Measurements from ENCODE around the gene ADAM33.

Gene ADAM33

DNA sequence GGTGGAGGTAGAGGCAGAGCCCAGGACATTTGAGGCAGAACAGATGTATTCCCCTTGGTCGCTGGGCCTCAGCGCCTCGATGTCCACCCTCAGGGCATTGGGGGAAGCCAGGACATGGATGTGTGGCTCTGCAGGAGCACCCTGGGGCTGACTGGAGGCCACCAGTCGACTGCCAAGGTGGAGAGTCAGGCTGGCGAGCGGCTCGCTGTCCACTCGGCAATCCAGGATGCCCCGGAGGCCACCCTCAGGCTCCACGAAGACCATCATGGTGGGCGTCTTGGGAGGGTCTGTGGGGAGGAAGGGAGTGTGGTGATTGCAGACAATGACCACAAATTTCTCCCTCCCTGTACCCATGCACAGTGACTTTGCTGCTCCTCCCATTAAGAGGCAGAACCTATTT lies 8.2 kb upstream of the ADAM33 start:
- DNase-seq (ENCODE audit: low read depth, low spot score): no peak

DNA sequence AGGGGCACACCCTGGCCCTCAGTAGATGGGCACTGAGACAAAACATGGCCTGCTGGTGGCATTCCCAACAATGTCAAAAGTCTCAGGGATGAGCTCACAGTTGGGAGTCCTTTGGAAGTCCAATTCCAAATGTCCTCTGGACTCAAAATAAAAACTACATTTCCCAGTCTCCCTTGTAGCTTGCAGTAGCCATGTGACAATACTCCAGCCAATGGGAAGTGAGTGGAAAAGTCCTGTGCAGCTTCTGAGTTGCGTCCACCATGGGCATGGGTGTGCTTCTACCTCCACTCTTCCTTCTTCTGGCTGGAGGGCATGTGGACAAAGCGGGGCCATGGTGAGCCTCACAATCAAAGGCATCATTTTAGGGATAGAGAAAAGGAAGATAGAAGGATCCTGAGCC lies 5.8 kb upstream of the ADAM33 start:
- DNase-seq (ENCODE audit: low read depth, low spot score): peak; percentile 67

DNA sequence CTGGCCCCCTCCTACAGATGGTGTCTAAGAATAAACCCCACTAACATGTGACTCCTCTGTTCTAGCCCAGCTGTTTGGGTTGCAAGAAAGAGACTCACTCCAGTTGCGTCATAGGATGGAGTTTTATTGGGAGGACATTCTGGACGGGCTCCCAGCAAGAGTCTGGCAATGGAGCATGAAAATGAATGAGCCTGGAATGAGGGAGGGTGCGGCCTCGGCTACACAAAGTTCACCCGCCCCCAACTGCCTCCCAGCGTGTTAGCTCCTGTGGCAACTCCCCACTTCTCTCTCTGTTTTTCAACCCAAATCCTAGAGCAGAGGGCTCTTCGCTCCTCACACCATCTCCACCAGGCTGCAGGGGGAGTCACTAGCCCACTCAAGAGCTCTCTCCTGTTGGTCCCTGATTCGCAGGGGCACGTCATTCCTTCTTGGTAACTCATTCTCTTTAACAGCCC lies 5.1 kb upstream of the ADAM33 start:
- DNase-seq (ENCODE audit: low read depth, low spot score): peak; percentile 92

DNA sequence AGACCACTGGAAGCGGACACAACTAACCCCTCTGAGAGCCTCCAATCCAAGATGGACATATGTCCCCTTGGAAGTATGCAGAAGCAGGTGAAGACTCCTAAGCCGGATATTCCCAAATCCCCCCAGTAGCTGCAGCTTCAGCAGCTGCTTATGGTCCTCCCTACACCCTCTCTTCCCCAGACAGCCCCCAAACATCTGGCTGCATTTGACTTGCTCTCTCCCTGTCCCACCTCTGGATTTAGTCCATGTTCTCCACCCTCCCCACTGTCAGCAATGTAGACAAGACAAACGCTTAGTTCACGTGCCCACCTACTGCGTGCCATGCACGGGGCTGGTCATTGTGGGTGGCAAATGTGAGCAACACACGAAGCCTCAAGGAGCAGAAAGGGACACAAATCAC lies 4.6 kb upstream of the ADAM33 start:
- no peak for DNase-seq (ENCODE audit: low read depth, low spot score)

DNA sequence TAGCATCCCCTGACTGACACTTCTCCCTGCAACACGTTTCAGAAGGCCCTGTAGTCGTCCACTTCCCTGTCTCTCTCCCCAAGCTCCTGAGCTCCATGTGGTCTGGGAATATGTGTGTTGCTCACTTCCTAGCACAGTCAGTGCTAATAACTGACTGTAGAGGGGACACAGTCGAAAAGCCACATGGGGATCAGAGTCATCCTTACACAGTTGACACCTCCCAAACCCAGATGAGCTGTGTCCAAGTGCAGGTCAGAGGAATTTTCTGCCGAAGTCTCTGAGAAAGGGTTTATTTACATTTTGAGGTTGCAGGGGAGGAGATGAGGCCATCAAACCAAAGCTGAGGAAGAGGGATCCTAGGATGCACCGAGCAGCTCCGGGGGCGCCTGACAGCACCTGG lies 3.5 kb upstream of the ADAM33 start:
- no peak for DNase-seq (ENCODE audit: low read depth, low spot score)

DNA sequence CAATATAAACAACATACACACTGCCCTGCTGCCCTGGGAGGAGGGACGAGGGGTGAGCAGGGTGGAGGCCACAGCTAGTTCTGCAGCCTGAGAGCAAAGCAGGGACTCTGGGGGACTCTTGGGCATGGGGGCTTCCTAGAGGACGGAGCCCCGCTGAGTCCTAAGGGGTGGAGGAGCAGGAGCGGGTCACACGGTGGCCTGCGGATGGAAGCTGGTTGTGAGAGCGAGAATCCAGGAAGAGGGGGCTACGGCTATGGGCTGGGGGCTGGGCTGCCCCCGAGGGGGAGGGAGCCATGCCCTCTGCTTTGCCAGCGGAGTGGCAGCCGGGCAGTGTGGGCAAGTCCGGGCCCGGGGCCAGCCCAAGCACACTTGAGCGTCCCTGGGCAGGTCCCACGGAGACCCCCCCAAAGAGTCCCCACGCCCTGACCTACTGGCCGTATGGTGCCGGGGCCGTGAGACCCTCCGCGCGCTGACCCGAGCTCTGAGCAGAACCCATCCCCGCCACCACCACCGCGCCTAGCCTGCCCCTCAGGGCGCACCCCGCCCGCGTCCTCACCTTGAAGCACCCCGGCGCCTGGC lies 369 bp downstream of the ADAM33 start:
- no peak for DNase-seq (ENCODE audit: low read depth, low spot score)

DNA sequence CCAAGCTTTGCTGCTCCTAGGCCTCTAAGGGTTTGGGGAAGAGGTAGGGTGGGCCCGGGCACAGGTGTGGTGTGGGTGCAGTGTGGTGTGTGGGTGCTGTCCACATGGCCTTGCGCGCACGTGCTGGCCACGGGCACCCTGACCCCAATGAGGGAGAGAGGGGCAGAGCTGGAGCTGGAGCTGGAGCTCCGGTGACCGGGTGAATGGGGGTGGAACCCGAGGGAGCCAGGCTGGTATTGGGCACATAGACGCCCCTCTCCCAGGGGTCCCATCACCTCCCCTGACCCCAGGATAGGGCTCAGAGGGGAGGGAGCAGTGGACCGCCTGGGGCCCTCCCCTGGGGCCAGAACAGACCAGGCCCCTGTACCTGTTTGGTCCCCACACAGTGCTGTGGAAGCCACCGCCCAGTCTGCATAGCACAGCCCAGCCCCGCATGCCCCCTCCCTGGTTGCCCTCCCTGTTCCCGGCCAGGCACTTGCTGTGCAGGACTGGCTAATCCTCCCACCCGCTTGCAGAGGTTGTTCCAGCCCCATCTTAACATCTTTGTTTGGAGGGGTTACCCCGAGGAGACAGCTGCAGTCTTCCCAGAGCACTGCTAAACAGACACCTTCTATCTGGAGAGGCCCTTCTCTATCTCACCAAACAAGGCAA lies 984 bp downstream of the ADAM33 start:
- DNase-seq (ENCODE audit: low read depth, low spot score): no peak

DNA sequence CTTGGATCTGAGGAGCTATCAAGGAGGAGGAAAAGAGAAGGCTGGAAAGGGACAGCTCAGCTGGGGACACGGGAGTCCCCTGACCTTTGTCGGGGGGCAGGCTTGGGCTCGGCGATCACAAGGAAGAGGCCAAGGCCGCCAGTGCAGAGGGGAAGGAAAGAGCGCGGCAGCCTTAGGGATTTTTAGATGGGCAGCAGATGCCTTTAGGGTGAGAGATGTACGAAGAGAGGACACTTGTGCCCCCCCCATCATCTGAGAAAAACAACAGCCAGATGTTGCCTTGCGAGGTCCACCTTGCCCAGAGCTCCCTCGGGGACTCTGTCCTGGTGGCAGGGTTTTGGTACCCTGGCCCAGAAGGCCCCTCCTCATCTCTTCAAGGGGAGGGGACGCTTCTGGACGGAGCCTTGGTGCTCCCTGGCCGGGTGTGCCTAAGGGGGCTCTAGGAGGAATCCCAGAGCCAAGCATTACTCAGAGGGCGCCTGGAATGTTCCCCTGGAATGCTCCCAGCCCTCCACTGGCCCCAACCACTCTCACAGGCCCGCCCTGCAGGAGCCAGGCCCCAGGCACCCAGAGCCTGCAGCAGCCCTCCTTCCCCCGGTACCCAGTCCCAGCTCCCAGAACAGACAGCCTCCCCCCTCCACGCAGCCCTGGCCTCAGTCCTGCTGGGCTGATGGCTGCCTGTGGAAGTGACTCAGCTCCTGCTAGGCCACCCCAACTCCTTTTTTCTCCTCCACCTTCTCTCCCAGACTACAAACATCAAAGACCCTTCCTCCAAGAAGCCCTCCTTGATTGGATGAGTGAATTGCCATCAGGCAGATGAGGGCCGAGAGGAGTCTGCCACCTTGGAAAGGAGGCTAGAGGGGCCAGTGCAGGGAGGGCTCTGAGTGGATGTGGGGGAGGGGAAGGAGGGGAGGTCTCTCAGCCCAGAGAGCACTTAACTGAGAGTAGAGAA lies 1.8 kb downstream of the ADAM33 start:
- DNase-seq (ENCODE audit: low read depth, low spot score): peak; percentile 88

DNA sequence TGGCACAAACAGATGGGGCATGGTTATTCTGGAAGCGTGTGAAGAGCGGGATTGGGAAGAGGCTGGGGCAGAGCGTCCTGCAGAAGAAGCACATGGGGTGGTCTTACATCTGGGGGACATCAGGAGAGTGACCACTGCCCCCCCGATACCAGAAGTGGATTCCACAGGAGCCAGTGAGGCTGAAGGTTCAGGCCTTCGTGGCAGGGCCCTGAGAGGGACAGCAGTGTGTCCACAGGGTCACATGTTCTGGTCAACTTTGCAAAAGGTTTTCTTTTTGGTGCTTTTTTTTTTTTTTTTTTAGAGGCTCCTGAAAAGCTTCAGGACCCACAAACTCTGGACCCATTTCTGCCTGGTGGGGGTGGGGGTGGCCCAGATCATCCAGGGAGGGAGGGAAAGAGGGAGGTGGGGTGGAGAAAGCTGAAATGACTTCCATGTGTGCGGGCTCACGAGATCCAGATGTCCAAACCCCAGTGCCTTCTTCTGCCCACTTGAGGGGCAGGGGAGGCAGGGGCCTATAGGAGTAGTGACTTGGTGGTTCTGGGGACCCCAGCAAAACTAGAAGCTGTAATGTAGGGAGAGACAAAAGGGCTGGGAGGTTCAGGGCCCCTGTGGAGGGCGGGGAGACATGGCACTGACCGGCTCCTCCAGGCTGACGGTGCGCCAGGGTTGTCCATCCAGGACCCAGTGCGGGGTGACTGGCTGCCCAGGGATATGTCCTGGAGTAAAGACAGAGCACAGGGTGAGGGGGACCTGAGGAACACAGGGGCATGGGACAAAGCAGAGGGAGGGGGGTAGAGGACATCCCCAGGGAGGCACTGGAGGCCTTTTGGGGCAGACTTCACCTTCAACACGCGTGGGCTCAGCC lies 2.7 kb downstream of the ADAM33 start:
- no peak for DNase-seq (ENCODE audit: low read depth, low spot score)

DNA sequence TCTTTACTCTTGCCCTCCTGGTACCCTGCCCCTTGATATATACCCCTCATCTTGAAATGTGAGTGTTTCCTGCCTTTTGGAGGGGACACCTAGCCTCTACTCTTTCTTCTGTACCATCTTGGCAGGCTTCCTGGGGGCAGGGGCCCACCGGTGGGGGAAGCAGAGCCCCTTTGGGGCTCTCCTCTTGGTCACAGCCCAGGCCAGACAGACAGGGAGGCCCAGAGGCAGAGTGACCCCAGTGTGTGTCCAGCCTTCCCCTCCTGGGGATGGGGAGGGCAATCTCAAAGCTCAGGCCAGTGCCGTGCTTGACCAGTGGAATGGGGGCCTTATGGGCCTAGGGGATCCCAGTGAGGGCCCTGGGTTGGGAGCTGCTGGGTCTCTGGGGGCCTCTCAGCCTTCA lies 3.6 kb downstream of the ADAM33 start:
- no peak for DNase-seq (ENCODE audit: low read depth, low spot score)

DNA sequence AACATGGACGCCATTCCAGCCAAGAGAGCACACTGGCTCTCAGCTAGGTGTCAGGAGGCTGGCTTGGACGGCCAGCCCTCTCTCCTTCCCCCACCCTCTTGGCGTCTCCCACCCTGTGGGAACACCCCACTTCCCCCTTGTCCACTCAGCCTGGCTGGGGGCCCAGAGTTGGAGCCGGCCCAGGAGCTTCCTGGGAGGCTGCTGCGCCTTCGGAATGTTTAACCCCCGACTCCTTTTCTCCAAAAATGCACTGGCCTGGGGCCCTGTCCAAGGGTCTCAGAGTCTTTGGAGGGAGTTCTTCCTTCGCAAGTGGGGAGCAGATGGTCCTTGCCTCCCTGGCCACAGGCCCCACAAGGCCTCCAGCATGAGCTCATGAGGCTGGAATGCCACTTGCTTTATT lies 4.1 kb downstream of the ADAM33 start:
- DNase-seq (ENCODE audit: low read depth, low spot score): peak; percentile 61

DNA sequence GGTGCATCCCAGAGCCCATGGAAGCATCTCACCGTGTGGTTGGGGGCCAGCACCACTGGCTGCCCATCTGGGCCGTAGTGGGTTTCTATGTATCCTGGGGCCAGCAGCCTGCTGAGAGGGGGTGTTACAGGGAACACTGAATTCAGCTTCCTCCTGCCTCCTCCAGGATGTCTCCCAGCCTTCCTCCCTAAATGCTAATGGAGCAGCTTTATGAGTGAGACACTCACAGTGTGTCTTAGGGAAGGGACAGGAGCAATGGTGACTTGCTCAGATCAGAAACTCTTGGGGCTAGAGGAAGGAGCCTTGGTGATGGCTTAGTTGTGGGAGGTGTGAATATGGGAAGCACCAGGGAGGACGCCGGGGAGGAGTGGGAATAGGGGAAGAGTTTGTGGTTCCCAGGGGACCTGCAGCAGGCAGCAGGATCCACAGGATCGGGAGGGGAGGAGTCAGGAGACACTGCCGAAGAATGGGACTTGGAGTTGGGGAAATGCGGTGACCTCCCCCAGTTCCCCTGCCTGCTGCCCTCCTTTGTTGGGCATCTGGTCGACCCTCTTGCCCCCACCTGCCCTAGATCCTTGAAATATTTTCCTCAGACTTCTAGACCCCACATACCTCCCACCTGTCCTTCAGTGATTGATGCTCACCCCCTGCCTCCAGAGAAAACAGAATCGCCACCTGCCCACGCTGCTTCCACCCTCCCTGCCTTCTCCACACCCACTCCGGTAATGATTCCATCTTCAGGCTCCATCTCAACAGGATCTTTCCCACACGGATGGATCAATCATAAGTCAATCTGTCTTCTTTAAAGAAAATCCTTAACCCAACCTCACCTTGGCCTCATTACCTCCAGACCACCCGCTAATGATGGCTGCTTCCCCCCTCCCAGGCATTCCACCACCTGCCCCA lies 6.6 kb downstream of the ADAM33 start:
- no peak for DNase-seq (ENCODE audit: low read depth, low spot score)

DNA sequence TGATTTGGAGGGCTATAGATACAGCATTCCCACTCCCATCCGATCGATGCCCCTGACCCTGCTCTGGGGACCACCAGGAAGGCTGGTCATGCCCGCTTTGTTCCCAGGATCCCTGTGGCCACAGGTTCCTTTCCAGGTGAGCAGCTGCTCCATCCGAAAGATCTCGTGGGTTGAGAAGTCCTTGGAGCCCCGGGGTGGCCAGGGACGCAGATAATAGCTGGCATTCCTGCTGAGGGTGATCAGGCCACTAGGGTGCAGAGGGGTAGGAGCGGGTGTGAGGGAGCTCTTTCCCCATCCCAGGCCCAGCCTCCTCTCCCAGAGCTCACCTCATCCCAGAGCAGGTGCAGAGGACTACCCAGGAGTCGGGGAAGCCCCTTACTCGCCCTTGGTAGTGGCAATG lies 7.4 kb downstream of the ADAM33 start:
- DNase-seq (ENCODE audit: low read depth, low spot score): no peak

DNA sequence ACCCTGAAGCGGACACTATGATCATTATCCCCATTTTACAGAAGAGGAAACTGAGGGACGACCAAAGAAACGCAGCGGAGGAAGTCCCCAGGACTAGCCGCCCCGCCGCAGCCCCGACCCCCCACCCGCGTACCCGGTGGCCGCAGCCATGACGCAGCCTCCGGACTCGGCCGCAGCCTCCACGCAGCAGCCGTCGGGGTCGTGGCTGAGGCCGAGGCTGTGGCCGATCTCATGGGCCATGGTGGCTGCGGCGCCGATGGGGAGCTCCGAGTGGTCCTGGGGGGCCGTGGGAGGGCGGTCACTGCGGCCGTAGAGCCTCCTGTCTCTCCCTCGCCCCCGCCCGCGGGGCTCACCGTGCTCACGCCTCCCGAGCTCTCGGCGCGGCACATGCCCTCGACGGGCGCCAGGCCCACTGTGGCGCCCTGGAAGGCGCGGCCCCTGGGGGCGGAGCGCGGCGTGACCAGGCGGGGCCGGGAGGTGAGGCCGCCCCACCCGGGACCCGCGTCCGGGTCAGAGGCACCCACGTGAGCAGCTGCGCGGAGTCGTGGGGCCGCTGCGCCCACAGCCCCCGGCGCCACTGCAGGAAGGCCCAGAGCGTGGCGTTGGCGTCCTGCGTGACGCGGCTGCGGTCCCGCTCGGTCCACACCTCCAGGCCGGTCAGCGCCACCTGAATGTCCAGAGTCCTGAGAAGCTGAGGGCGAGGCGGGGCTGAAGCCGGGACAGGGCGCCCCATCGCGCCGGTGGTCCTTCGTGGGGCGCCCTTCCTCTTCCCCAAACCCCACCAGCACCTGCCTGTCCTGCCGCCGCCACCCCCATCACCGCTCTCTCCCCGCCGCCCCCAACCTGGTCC lies 8.4 kb downstream of the ADAM33 start:
- DNase-seq (ENCODE audit: low read depth, low spot score): no peak

DNA sequence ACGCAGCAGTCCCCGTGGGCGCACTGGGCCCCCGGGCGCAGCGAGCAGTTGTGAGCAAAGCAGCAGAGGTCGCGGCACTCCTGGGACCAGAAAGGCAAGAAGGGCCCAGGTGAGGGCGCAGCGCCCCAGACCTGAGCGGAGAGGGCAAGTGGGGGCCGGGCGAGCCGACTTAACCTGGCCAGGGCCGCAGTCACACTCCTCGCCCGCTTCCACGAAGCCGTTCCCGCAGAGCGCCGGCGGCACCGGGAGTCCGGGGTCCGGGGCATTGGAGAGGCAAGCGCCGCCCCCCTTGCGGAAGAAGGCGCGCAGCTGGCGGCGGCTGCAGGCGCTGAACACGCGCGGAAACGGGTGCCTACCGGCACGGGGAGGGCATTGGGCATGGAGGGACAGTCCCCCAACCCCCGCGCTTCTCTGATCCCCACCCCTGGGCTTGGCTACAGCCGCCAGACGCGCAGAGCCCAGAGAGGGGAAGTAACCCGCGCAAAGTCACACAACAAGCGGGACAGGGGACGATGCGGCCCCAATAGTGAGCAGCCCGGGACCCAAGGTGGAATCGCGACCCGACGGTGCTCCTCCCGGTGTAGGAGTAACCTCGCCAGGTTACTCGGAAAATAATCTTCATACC lies 9.2 kb downstream of the ADAM33 start:
- DNase-seq (ENCODE audit: low read depth, low spot score): peak; percentile 11

DNA sequence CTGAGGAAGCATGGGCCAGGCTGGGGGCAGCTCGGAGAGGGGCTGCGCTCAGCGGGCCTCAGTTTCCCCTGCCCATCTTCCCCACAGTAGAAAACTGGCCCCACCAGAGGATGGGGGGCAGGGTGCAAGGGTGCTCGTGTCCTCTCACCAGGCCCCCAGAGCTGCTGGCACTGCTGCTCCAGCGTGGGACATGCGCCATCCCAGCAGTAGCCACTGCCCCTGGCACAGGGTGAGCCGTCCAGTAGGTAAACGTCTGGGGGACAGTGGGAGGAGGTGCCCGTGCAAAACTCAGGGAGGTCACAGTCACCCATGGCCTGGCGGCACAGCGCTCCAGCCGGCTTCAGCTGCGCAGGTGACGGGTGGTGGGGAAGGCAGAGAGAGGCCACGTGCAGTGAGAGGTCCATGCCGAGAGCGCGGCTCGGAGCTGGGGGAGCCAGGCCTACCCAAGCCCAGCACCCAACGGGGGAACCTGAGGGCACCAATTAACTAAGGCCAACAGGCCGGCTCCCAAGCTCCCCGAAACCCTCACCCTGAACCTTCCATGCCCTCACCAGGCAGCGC lies 9.7 kb downstream of the ADAM33 start:
- DNase-seq (ENCODE audit: low read depth, low spot score): no peak

DNA sequence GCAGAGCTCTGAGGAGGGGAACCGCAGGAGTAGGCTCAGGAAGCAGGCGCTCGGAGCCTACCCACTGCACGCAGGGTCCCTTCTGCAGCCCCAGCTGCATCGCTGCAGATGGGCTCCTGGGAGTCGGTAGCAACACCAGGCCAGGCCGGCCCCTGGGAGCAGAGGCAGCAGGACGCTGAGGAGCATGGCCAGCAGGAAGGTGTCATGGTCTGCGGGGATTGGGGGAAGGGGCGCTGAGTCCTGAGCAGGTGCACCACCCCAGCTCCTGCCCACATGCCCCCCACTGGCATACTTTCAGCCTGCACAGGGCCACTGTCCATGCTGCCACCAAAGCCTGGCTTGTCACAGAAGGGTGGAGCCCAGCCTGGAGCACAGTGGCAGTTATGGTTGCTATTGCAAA lies 10.9 kb downstream of the ADAM33 start:
- DNase-seq (ENCODE audit: low read depth, low spot score): no peak

DNA sequence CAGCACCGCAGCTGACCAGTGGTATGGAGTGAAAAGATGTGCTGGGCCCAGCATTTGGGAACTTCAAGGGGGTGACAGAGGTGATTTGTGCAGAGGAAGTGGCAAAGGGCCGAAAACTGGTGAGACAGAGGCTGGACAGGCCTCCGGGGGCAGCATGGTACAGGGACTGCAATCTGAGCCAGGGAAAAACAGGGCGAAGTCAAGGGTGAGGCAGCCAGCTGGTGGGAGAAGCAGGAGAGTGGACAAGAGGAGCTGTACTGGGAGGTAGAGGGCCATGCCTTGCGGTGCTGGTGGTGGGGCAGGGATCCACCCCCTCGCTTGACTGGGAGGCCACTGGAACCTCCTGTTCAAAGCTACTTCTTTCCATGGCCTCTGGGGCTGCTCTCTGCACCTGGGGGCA lies 11.3 kb downstream of the ADAM33 start:
- DNase-seq (ENCODE audit: low read depth, low spot score): no peak

Data from astrocyte of the hippocampus (primary cell).